ENCODE data around the gene KRTAP12-4.
"Not testable (repeated sequence)": the region's sequence is repeated elsewhere in the genome, so short reads cannot be mapped to it uniquely, and the experiment has no call there.

KRTAP12-4 gene

DNA sequence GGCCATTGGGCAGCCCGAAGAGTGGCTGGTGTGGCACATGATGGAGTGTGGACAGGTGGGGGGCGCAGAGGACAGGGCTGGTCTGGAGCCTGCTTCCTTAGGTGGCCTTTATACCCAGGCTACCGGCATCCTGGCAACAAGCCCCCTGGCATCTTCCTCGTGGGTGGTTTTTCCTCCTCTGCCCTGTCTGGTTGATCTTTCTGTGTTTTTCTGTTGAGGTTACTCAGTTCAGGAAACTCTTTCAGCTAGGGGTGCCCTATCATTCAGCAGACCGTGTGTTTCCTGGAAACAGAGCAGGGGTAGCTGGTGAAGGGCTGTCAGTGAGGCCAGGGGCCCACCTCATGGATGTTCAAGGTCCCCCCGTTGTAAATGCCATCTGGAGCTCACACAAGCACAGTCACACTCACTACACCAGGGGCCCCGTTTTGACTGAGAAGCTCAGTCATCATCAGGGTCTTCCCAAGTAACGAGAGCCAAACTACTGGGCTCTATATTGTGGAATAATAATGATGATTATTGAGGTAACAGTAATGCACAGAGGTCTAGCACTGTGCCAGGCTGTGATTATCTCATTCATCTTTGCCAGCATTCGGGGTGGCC is at the start of gene KRTAP12-4:
TSS of gene KRTAP12-4 (minus strand) at position 84 of the 600 bp plus-strand sequence. CDS start at position 39, 45 bp downstream.
- Mint-ChIP-seq H3K4me3 (no peak within 1 kb of the TSS), H3K36me3 (ENCODE audit: low read depth) (peaks cover 37% of the 10 kb centered on the region), H3K4me1 (ENCODE audit: low read depth) (peaks cover 44% of the 10 kb centered on the region), H3K27ac (peak within 1 kb of the TSS; percentile 50), H3K27me3 (ENCODE audit: low read depth) (peaks cover under 1% of the 10 kb centered on the region), H3K9me3 (peaks cover 32% of the 10 kb centered on the region)
- no peak for DNase-seq (ENCODE audit: low spot score)

GRCh38 chr21:44703731-44704635 is 49.5 kb upstream of the KRTAP12-4 start:
- H3K4me1 Mint-ChIP-seq (ENCODE audit: low read depth): no peaks in the 10 kb centered on the region
- no peak for DNase-seq (ENCODE audit: low spot score)
- no peak overlapping the region for H3K4me3 Mint-ChIP-seq
- peaks cover 2% of the 10 kb centered on the region for H3K36me3 Mint-ChIP-seq (ENCODE audit: low read depth)
- peaks cover 65% of the 10 kb centered on the region for H3K27me3 Mint-ChIP-seq (ENCODE audit: low read depth)
- no peak overlapping the region for H3K27ac Mint-ChIP-seq
- H3K9me3 Mint-ChIP-seq: peaks cover 13% of the 10 kb centered on the region

DNA sequence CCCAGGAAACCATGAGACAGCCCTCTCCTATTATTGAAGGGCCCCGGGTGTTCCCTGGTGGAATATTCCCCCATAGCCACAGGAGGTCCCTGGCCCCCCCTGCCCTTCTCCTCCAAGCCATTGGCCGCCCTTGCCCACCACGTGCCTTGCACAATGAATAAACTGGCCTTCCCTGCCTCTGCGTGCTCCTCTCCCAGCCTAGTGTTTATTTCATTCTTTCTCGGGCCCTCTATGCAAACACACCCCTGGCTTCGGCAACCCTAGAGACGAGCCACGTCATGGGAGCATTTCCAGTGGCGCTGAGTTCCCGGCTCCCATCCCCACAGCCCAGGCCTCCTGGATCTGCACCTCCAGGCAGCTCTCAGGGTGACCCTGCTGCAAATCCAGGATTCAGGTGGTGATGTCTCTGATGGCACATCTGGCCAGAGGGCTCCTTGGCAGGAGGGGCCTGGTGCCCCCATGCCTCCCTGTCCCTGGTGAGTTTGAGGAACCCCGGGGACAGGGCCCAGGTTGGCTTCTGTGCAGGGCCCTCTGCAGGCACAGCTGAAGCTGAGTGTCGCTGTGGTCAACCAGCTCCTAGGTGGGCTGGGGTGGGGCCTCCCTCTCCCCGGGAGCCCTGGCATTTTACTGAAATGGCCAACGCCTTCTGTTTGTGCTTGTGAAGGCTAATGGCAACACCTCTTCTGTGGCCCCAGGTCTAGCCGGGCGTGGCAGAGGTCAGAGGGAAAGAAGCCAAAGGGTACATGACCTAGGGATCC is 48.7 kb upstream of the KRTAP12-4 start:
- no peak for DNase-seq (ENCODE audit: low spot score)
- Mint-ChIP-seq H3K27ac (no peak overlapping the region), H3K9me3 (peaks cover 13% of the 10 kb centered on the region), H3K36me3 (ENCODE audit: low read depth) (peaks cover 2% of the 10 kb centered on the region), H3K4me1 (ENCODE audit: low read depth) (no peaks in the 10 kb centered on the region), H3K4me3 (no peak overlapping the region), H3K27me3 (ENCODE audit: low read depth) (peaks cover 66% of the 10 kb centered on the region)

DNA sequence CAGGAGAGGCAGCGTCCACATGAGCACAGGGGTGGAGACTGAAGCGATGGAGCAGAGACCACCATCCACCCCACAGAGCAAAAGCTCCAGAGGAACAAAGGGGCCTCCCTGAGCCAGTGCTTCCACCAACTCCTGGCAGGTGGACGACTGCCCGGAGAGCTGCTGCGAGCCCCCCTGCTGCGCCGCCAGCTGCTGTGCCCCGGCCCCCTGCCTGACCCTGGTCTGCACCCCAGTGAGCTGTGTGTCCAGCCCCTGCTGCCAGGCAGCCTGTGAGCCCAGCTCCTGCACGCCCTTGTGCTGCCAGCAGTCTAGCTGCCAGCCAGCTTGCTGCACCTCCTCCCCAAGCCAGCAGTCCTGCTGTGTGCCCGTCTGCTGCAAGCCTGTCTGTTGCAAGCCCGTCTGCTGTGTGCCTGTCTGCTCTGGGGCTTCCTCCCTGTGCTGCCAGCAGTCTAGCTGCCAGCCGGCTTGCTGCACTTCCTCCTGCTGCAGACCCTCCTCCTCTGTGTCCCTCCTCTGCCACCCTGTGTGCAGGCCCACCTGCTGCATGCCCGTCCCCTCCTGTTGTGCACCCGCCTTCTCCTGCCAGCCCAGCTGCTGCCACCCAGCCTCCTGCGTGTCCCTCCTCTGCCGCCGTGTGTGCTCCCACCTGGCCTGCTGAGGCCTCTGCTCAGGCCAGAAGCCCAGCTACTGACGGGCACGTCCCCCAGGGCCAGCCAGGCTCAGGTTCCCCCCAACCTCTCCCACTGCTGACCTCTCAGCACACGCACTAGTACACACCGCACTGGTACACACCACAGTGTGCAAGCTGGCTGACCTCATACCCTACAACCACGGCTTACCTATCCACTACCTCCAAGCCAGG is 47.9 kb upstream of the KRTAP12-4 start:
- no peak overlapping the region for H3K27ac Mint-ChIP-seq
- no peak for DNase-seq (ENCODE audit: low spot score)
- peaks cover 66% of the 10 kb centered on the region for H3K27me3 Mint-ChIP-seq (ENCODE audit: low read depth)
- no peaks in the 10 kb centered on the region for H3K4me1 Mint-ChIP-seq (ENCODE audit: low read depth)
- H3K9me3 Mint-ChIP-seq: peaks cover 13% of the 10 kb centered on the region
- H3K4me3 Mint-ChIP-seq: no peak overlapping the region
- H3K36me3 Mint-ChIP-seq (ENCODE audit: low read depth): peaks cover 2% of the 10 kb centered on the region

- peaks cover 2% of the 10 kb centered on the region for H3K36me3 Mint-ChIP-seq (ENCODE audit: low read depth)
- H3K9me3 Mint-ChIP-seq: peaks cover 13% of the 10 kb centered on the region
- no peak for DNase-seq (ENCODE audit: low spot score)
- H3K4me3 Mint-ChIP-seq: no peak overlapping the region
- H3K27me3 Mint-ChIP-seq (ENCODE audit: low read depth): peaks cover 66% of the 10 kb centered on the region
- H3K27ac Mint-ChIP-seq: no peak overlapping the region
- no peaks in the 10 kb centered on the region for H3K4me1 Mint-ChIP-seq (ENCODE audit: low read depth)
These were observed 47.1 kb upstream of the KRTAP12-4 start for GRCh38 chr21:44701541-44701940.

GRCh38 chr21:44701023-44701400 is 46.6 kb upstream of the KRTAP12-4 start:
- Mint-ChIP-seq H3K36me3 (ENCODE audit: low read depth) (peaks cover 2% of the 10 kb centered on the region), H3K4me1 (ENCODE audit: low read depth) (no peaks in the 10 kb centered on the region), H3K9me3 (peaks cover 9% of the 10 kb centered on the region), H3K27ac (no peak overlapping the region), H3K27me3 (ENCODE audit: low read depth) (peaks cover 66% of the 10 kb centered on the region), H3K4me3 (no peak overlapping the region)
- DNase-seq (ENCODE audit: low spot score): no peak

DNA sequence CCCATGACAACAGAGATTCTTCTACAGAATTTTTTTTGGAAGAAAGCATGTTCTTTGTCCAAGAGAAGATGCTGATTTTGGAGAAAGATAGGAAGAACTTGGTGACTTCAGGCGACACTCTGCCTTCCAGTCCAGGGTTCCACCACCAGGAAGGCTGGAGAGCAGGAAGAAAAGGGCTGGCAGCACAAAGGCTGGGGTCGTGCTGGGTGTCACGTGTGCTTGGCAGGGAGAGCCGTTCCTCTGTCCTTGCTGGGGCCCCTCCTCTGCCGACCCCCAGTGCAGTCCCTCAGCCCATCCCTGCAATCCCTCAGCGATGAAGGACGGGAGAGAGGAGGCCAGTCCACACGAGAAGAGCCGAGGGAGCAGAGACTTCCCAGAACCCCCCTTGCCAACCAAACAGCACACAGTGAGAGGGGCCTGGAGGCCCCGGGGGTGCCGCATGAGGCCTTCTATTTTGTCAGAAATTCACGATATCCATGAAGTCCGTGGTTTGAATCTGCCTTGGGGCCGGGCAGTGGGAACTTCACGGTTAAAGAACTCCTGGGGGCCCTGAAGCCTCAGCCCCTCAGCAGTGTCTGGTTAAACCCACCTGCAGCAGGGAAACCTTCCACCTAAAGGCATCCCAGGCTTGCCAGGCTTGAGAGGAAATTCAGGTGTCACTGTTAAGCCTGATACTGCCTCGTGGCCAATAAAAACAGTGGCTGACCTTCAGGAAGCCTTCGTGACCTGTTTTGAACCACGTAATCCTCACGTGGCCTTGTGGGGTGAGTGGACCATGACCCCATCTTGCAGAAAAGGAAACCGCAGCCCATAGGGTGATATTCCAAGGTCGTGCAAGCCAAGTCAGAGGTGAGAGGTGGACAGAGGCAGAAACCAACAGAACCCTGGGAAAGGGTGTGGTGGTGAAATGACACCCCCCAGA is 45.9 kb upstream of the KRTAP12-4 start:
- no peak overlapping the region for H3K4me3 Mint-ChIP-seq
- no peak for DNase-seq (ENCODE audit: low spot score)
- H3K36me3 Mint-ChIP-seq (ENCODE audit: low read depth): peaks cover 2% of the 10 kb centered on the region
- no peak overlapping the region for H3K27ac Mint-ChIP-seq
- peaks cover 4% of the 10 kb centered on the region for H3K9me3 Mint-ChIP-seq
- no peaks in the 10 kb centered on the region for H3K4me1 Mint-ChIP-seq (ENCODE audit: low read depth)
- H3K27me3 Mint-ChIP-seq (ENCODE audit: low read depth): peaks cover 66% of the 10 kb centered on the region

GRCh38 chr21:44699502-44700001 is 45.1 kb upstream of the KRTAP12-4 start:
- Mint-ChIP-seq H3K27ac (no peak overlapping the region), H3K27me3 (ENCODE audit: low read depth) (peaks cover 58% of the 10 kb centered on the region), H3K4me3 (no peak overlapping the region)

DNA sequence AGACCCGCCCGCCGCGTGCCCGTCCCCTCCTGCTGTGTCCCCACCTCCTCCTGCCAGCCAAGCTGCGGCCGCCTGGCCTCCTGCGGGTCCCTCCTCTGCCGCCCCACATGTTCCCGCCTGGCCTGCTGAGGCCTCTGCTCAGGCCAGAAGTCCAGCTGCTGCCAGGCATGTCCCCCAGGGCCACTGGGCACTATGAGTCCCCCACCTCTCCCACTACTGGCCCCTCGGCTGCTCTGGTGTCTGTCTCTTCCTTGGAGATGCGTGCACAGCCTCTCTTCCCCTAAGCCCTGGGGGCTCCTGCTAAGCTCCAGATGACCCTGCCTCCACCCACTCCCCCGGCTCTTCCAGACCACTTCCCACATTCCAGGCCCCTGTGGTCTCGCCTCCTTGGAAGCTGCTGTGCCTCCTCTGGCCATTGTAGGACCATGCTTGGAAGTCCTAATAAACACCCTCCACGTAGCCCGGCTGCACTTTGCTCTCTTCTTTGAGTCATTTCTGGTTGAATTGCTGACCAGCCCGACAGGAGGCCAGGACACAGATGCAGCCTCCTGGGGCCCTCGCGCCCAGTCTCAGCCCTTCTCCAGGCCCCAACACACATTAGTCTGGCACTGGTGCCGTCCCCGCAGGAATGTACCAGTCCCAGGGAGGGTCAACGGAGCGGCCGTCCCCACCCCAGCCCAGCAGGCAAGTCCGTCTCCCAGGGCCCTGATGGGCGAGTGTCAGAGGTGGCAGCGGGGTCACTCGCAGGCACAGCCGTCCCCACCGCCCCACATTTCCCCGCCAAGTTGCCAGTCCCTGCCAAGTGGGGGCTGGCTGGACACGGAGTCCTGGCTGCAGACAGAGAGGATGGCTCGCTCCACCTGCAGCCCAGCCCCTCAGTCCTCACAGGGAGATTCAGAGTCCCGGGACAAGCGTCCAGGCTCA is 43.6 kb upstream of the KRTAP12-4 start:
- Mint-ChIP-seq H3K9me3 (peaks cover 5% of the 10 kb centered on the region), H3K27me3 (ENCODE audit: low read depth) (peaks cover 52% of the 10 kb centered on the region), H3K4me1 (ENCODE audit: low read depth) (no peaks in the 10 kb centered on the region), H3K27ac (no peak overlapping the region), H3K4me3 (no peak overlapping the region), H3K36me3 (ENCODE audit: low read depth) (no peaks in the 10 kb centered on the region)
- no peak for DNase-seq (ENCODE audit: low spot score)

More at GRCh38 chr21:44699502-44700001, 45.1 kb upstream of the KRTAP12-4 start:
- H3K36me3 Mint-ChIP-seq (ENCODE audit: low read depth): no peaks in the 10 kb centered on the region
- no peaks in the 10 kb centered on the region for H3K9me3 Mint-ChIP-seq
- no peak for DNase-seq (ENCODE audit: low spot score)
- no peaks in the 10 kb centered on the region for H3K4me1 Mint-ChIP-seq (ENCODE audit: low read depth)

DNA sequence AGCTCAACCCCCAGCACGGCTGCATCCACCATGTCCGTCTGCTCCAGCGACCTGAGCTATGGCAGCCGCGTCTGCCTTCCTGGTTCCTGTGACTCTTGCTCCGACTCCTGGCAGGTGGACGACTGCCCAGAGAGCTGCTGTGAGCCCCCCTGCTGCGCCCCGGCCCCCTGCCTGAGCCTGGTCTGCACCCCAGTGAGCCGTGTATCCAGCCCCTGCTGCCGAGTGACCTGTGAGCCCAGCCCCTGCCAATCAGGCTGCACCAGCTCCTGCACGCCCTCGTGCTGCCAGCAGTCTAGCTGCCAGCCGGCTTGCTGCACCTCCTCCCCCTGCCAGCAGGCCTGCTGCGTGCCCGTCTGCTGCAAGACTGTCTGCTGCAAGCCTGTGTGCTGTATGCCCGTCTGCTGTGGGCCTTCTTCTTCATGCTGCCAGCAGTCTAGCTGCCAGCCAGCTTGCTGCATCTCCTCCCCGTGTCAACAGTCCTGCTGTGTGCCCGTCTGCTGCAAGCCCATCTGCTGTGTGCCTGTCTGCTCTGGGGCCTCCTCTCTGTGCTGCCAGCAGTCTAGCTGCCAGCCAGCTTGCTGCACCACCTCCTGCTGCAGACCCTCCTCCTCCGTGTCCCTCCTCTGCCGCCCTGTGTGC is 42.8 kb upstream of the KRTAP12-4 start, which contains the start of gene KRTAP10-12:
TSS of gene KRTAP10-12 (plus strand) at position 1 of the 639 bp plus-strand sequence. CDS start at position 31, 30 bp downstream.
- not testable (repeated sequence) for H3K4me1 Mint-ChIP-seq (ENCODE audit: low read depth); H3K27ac Mint-ChIP-seq; H3K36me3 Mint-ChIP-seq (ENCODE audit: low read depth); DNase-seq (ENCODE audit: low spot score); H3K4me3 Mint-ChIP-seq
- peaks cover 51% of the 10 kb centered on the region for H3K27me3 Mint-ChIP-seq (ENCODE audit: low read depth)
- peaks cover 13% of the 10 kb centered on the region for H3K9me3 Mint-ChIP-seq

DNA sequence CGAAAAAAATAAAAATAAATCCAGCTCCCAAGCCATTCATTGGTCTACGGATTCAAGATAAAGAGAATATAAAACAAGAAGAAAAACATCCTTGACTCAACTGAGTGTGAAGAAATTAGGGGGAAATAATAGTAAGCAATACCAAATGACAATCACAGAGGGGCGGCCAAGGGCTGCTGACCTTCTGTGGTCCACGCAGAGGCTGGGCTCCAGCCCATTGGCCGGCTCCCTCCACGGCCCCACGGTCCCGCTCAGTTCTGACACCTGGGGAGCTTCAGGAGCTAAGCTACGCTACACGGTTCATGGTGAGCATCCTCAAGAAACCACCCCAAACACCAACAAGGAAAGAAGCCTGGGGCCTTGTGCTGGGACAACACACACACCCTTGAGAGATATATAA is 42.1 kb upstream of the KRTAP12-4 start:
- H3K9me3 Mint-ChIP-seq: peaks cover 13% of the 10 kb centered on the region
- H3K4me1 Mint-ChIP-seq (ENCODE audit: low read depth): no peaks in the 10 kb centered on the region
- peaks cover 50% of the 10 kb centered on the region for H3K27me3 Mint-ChIP-seq (ENCODE audit: low read depth)
- H3K27ac Mint-ChIP-seq: no peak overlapping the region
- no peak overlapping the region for H3K4me3 Mint-ChIP-seq
- no peak for DNase-seq (ENCODE audit: low spot score)
- no peaks in the 10 kb centered on the region for H3K36me3 Mint-ChIP-seq (ENCODE audit: low read depth)

Data from T-helper 2 cell treated with Interferon-gamma antibody and Interleukin-4, amounts not matched to agents 5 μg/mL and 100 μg/mL, for 36 hours (primary cell).